CD8-positive, alpha-beta memory T cell (primary cell): Measurements from ENCODE around the gene COLQ. TPM values are rescaled to one million over a fixed set of nuclear protein-coding genes. Genes with fewer than 3 reads are reported as not detected.

Experiments used
- CTCF ChIA-PET: fragments of 350-600 bp; sonication (Branson Sonifier 250); formaldehyde crosslinking; loops from one replicate; lab custom pipeline; 2021; ENCODE audit warnings: antibody characterized with exemption; lab: Charles Lee
- POLR2A ChIA-PET: fragments of 350-600 bp; sonication (Branson Sonifier 250); formaldehyde crosslinking; loops from one replicate; lab custom pipeline; 2021; ENCODE audit warnings: antibody characterized with exemption; lab: Charles Lee
- DNase-seq, 5 donors: peaks; one replicate each; pipeline versions ENCODE4 v3.0.0 to v3.0.0-alpha.2; 2020 to 2022; ENCODE audit warnings: mixed read lengths in 1 of 5
- H3K27ac ChIP-seq: one replicate; pipeline ENCODE4 v1.7.0; 2013; ENCODE audit warnings: low read depth, mild to moderate bottlenecking, low read length, moderate library complexity
- H3K27me3 ChIP-seq: 2 replicates; pipeline ENCODE4 v1.7.0; 2013; ENCODE audit warnings: low read length, mild to moderate bottlenecking; ENCODE audit not compliant: insufficient read depth, poor library complexity, severe bottlenecking
- H3K36me3 ChIP-seq: 2 replicates; pipeline ENCODE4 v1.7.0; 2013; ENCODE audit warnings: mild to moderate bottlenecking, low read length, moderate library complexity; ENCODE audit not compliant: insufficient read depth
- H3K4me1 ChIP-seq: 2 replicates; pipeline ENCODE4 v1.7.0; 2013; ENCODE audit warnings: mild to moderate bottlenecking, low read length, moderate library complexity; ENCODE audit not compliant: insufficient read depth
- H3K4me3 ChIP-seq: 2 replicates; pipeline ENCODE4 v1.7.0; 2013; ENCODE audit warnings: mild to moderate bottlenecking, low read length
- H3K9me3 ChIP-seq: 2 replicates; pipeline ENCODE4 v1.7.0; 2013; ENCODE audit warnings: mild to moderate bottlenecking, low read length
- H3K27ac Mint-ChIP-seq, 8 donors: one replicate each; pipeline ENCODE4 v1.8.0; 2020 to 2021; ENCODE audit warnings: mixed read lengths in 8 of 8, mild to moderate bottlenecking in 6 of 8, inconsistent platforms in 3 of 8, moderate library complexity in 3 of 8
- H3K27me3 Mint-ChIP-seq, 2 donors: one replicate each; pipeline ENCODE4 v1.8.0; 2020 to 2021; ENCODE audit warnings: mixed read lengths in 2 of 2, mild to moderate bottlenecking in 1 of 2, moderate library complexity in 1 of 2
- H3K36me3 Mint-ChIP-seq, 3 donors: one replicate each; pipeline ENCODE4 v1.8.0; 2020 to 2021; ENCODE audit warnings: mixed read lengths in 3 of 3, inconsistent platforms in 1 of 3, mild to moderate bottlenecking in 1 of 3
- H3K4me1 Mint-ChIP-seq, 3 donors: one replicate each; pipeline ENCODE4 v1.8.0; 2020 to 2021; ENCODE audit warnings: mixed read lengths in 3 of 3, inconsistent platforms in 1 of 3, mild to moderate bottlenecking in 1 of 3
- H3K4me3 Mint-ChIP-seq, 7 donors: one replicate each; pipeline ENCODE4 v1.8.0; 2020 to 2021; ENCODE audit warnings: mixed read lengths in 7 of 7, mild to moderate bottlenecking in 6 of 7, moderate library complexity in 4 of 7, inconsistent platforms in 2 of 7
- H3K9me3 Mint-ChIP-seq, 5 donors: one replicate each; pipeline ENCODE4 v1.8.0; 2020 to 2022; ENCODE audit warnings: mixed read lengths in 5 of 5, mild to moderate bottlenecking in 3 of 5, moderate library complexity in 2 of 5, inconsistent platforms in 1 of 5
- polyA plus RNA-seq: library from polyadenylated mRNA; unstranded; fragments of 300-500 nt; fragmentation: Illumina TruSeq; gene quantifications from one replicate; pipeline ENCODE4 v1.2.3, GENCODE V29; 2021
- total RNA-seq, 2 experiments: library from RNA; stranded (reverse); gene quantifications; one replicate each; pipeline ENCODE4 v1.2.3, GENCODE V29; 2021

Gene COLQ
- total and polyA plus RNA-seq, 3 experiments from 2014 or later = 1.1 to 17.3 (median 1.6) TPM

GRCh38 chr3:15430624-15431023 lies 90.9 kb downstream of the COLQ start:
- Histone ChIP-seq H3K36me3 (peaks cover 36% of the 10 kb centered on the region), H3K27ac (no peak overlapping the region), H3K27me3 (no peaks in the 10 kb centered on the region), H3K4me1 (peaks cover 33% of the 10 kb centered on the region), H3K9me3 (no peaks in the 10 kb centered on the region), H3K4me3 (no peak overlapping the region)
- H3K36me3 Mint-ChIP-seq = peaks cover 0 to 74% (median 14%) of the 10 kb centered on the region in 3 donors
- H3K4me3 Mint-ChIP-seq = peak overlapping the region in 4 of 7 donors; percentile 23 to 60 (median 46)
- ChIA-PET POLR2A (interaction anchor here (0.7 kb wide), 1 partner anchor 110 kb away, joined by 7 read pairs; no protein-coding TSS in a partner anchor), CTCF (interaction anchor here (0.8 to 1.6 kb wide), 6 partner anchors 25 to 228 kb away, joined by 3 to 4 read pairs (median 3); no protein-coding TSS in a partner anchor)
- no peaks in the 10 kb centered on the region for H3K9me3 Mint-ChIP-seq
- peak overlapping the region in 4 of 8 donors; percentile 27 to 58 (median 40) for H3K27ac Mint-ChIP-seq
- no peak for DNase-seq
- no peaks in the 10 kb centered on the region for H3K27me3 Mint-ChIP-seq
- H3K4me1 Mint-ChIP-seq = peaks cover 62 to 71% (median 64%) of the 10 kb centered on the region in 3 donors

- Histone ChIP-seq H3K36me3 (peaks cover 25% of the 10 kb centered on the region), H3K4me1 (peaks cover 35% of the 10 kb centered on the region), H3K9me3 (no peaks in the 10 kb centered on the region), H3K27me3 (no peaks in the 10 kb centered on the region), H3K27ac (no peak overlapping the region), H3K4me3 (peak overlapping the region; percentile 96)
- no peaks in the 10 kb centered on the region for H3K9me3 Mint-ChIP-seq
- peaks cover 5 to 71% (median 9%) of the 10 kb centered on the region in 3 donors for H3K36me3 Mint-ChIP-seq
- CTCF ChIA-PET = interaction anchor here (1.6 kb wide), 1 partner anchor 24 kb away, joined by 4 read pairs; no protein-coding TSS in a partner anchor
- H3K4me3 Mint-ChIP-seq = peak overlapping the region; percentile 85 to 97 (median 93)
- no peak for DNase-seq
- no peaks in the 10 kb centered on the region for H3K27me3 Mint-ChIP-seq
- peaks cover 64 to 77% (median 77%) of the 10 kb centered on the region in 3 donors for H3K4me1 Mint-ChIP-seq
- peak overlapping the region; percentile 89 to 97 (median 94) for H3K27ac Mint-ChIP-seq
- POLR2A ChIA-PET = no interaction called here
Observed at GRCh38 chr3:15429080-15429479, 92.4 kb downstream of the COLQ start.

- Histone ChIP-seq H3K27ac (peak overlapping the region; percentile 82), H3K27me3 (no peaks in the 10 kb centered on the region), H3K9me3 (no peaks in the 10 kb centered on the region), H3K4me1 (peaks cover 35% of the 10 kb centered on the region), H3K4me3 (peak overlapping the region; percentile 96), H3K36me3 (peaks cover 20% of the 10 kb centered on the region)
- CTCF ChIA-PET = no interaction called here
- no peak for DNase-seq
- H3K4me3 Mint-ChIP-seq = peak overlapping the region; percentile 85 to 97 (median 93)
- POLR2A ChIA-PET = no interaction called here
- H3K9me3 Mint-ChIP-seq = no peaks in the 10 kb centered on the region
- peaks cover 5 to 68% (median 8%) of the 10 kb centered on the region in 3 donors for H3K36me3 Mint-ChIP-seq
- peaks cover 64 to 77% (median 74%) of the 10 kb centered on the region in 3 donors for H3K4me1 Mint-ChIP-seq
- H3K27ac Mint-ChIP-seq = peak overlapping the region; percentile 89 to 97 (median 94)
- no peaks in the 10 kb centered on the region for H3K27me3 Mint-ChIP-seq
Observed at GRCh38 chr3:15428539-15428938, 93.0 kb downstream of the COLQ start.

- Mint-ChIP-seq H3K36me3 (peaks cover 4 to 64% (median 5%) of the 10 kb centered on the region in 3 donors), H3K9me3 (no peaks in the 10 kb centered on the region), H3K27ac (peak overlapping the region; percentile 89 to 97 (median 94)), H3K4me1 (peaks cover 61 to 74% (median 69%) of the 10 kb centered on the region in 3 donors), H3K27me3 (no peaks in the 10 kb centered on the region), H3K4me3 (peak overlapping the region; percentile 85 to 97 (median 93))
- ChIA-PET CTCF (no interaction called here), POLR2A (interaction anchor here (0.6 to 0.9 kb wide), 3 partner anchors 174 to 329 kb away, joined by 3 read pairs; partner anchors contain the start of gene CAPN7)
- no peak for DNase-seq
- H3K36me3 ChIP-seq = peaks cover 15% of the 10 kb centered on the region
- no peaks in the 10 kb centered on the region for H3K9me3 ChIP-seq
- peak overlapping the region; percentile 82 for H3K27ac ChIP-seq
- H3K4me1 ChIP-seq = peaks cover 35% of the 10 kb centered on the region
- H3K27me3 ChIP-seq = no peaks in the 10 kb centered on the region
- H3K4me3 ChIP-seq = peak overlapping the region; percentile 96
Observed at GRCh38 chr3:15427981-15428380, 93.5 kb downstream of the COLQ start.

- ChIA-PET CTCF (no interaction called here), POLR2A (interaction anchor here (0.6 to 0.9 kb wide), 5 partner anchors 21 to 329 kb away, joined by 3 read pairs; partner anchors contain the start of gene CAPN7)
- Histone ChIP-seq H3K4me3 (peak within 1 kb of the TSS; percentile 96), H3K27me3 (no peaks in the 10 kb centered on the region), H3K36me3 (peaks cover 15% of the 10 kb centered on the region), H3K9me3 (no peaks in the 10 kb centered on the region), H3K27ac (peak within 1 kb of the TSS; percentile 82), H3K4me1 (peaks cover 35% of the 10 kb centered on the region)
- H3K27me3 Mint-ChIP-seq = no peaks in the 10 kb centered on the region
- H3K9me3 Mint-ChIP-seq = no peaks in the 10 kb centered on the region
- peak within 1 kb of the TSS; percentile 89 to 97 (median 94) for H3K27ac Mint-ChIP-seq
- peak within 1 kb of the TSS; percentile 85 to 97 (median 93) for H3K4me3 Mint-ChIP-seq
- peaks cover 64 to 78% (median 73%) of the 10 kb centered on the region in 3 donors for H3K4me1 Mint-ChIP-seq
- peak; percentile 79 to 90 (median 80) for DNase-seq
- H3K36me3 Mint-ChIP-seq = peaks cover 5 to 69% (median 7%) of the 10 kb centered on the region in 3 donors
Observed at GRCh38 chr3:15427182-15427880, 94.2 kb downstream of the COLQ start, which contains the start of the genes EAF1 and METTL6. Gene EAF1, plus strand, starts transcription at chr3:15427598. Its CDS starts 182 bp downstream, at chr3:15427780. Gene METTL6, minus strand, starts transcription at chr3:15427544. Its CDS starts 1,033 bp downstream, at chr3:15426511.

- no peaks in the 10 kb centered on the region for H3K9me3 Mint-ChIP-seq
- no peak for DNase-seq
- H3K27me3 Mint-ChIP-seq = no peaks in the 10 kb centered on the region
- peaks cover 59 to 71% (median 66%) of the 10 kb centered on the region in 3 donors for H3K4me1 Mint-ChIP-seq
- POLR2A ChIA-PET = interaction anchor here (0.6 to 0.8 kb wide), 2 partner anchors 20 to 221 kb away, joined by 3 read pairs; partner anchors contain the start of gene CAPN7
- H3K36me3 ChIP-seq = peaks cover 9% of the 10 kb centered on the region
- CTCF ChIA-PET = no interaction called here
- H3K4me1 ChIP-seq = peaks cover 35% of the 10 kb centered on the region
- peak overlapping the region; percentile 96 for H3K4me3 ChIP-seq
- no peaks in the 10 kb centered on the region for H3K9me3 ChIP-seq
- peak overlapping the region; percentile 89 to 97 (median 94) for H3K27ac Mint-ChIP-seq
- H3K36me3 Mint-ChIP-seq = peaks cover 5 to 66% (median 7%) of the 10 kb centered on the region in 3 donors
- peak overlapping the region; percentile 85 to 97 (median 93) for H3K4me3 Mint-ChIP-seq
- H3K27ac ChIP-seq = peak overlapping the region; percentile 82
- no peaks in the 10 kb centered on the region for H3K27me3 ChIP-seq
Observed at GRCh38 chr3:15426579-15427118, 94.9 kb downstream of the COLQ start.

GRCh38 chr3:15420871-15421270 lies 100.6 kb downstream of the COLQ start:
- no peak overlapping the region for H3K27ac Mint-ChIP-seq
- Histone ChIP-seq H3K4me1 (peaks cover 4% of the 10 kb centered on the region), H3K4me3 (no peak overlapping the region), H3K9me3 (no peaks in the 10 kb centered on the region), H3K27ac (no peak overlapping the region), H3K36me3 (peaks cover 3% of the 10 kb centered on the region), H3K27me3 (no peaks in the 10 kb centered on the region)
- no peaks in the 10 kb centered on the region for H3K27me3 Mint-ChIP-seq
- POLR2A ChIA-PET = no interaction called here
- H3K36me3 Mint-ChIP-seq = peaks cover 5 to 64% (median 17%) of the 10 kb centered on the region in 3 donors
- no peaks in the 10 kb centered on the region for H3K9me3 Mint-ChIP-seq
- H3K4me3 Mint-ChIP-seq = peak overlapping the region in 1 of 7 donors; percentile 38
- peaks cover 19 to 36% (median 32%) of the 10 kb centered on the region in 3 donors for H3K4me1 Mint-ChIP-seq
- CTCF ChIA-PET = no interaction called here
- DNase-seq = no peak
